HCT116 (cell line): ENCODE measurements around the gene TSPEAR. TPM values are rescaled to one million over a fixed set of nuclear protein-coding genes. Genes with fewer than 3 reads are reported as not detected.

Experiments
- ATAC-seq: fragments of 200-7000 bp; cut with Tn5 transposase; 2 replicates; pipeline ENCODE4 v1.9.1; 2020; ENCODE audit warnings: mild to moderate bottlenecking, moderate library complexity
- BruUV-seq: library from RNA; stranded (reverse); fragments of 400-500 nt; replicated peaks from 2 replicates; lab custom pipeline; 2021; lab: Mats Ljungman, UMichigan
- CTCF ChIA-PET: fragments of 300-600 bp; sonication (Branson Sonifier 250); formaldehyde crosslinking; loops from one replicate; lab custom pipeline; 2021; ENCODE audit warnings: antibody characterized with exemption; lab: Charles Lee
- POLR2A ChIA-PET: fragments of 300-600, 350-600 bp; sonication (Branson Sonifier 250); formaldehyde crosslinking; loops from one replicate; lab custom pipeline; 2021; ENCODE audit warnings: antibody characterized with exemption; lab: Charles Lee
- RAD21 ChIA-PET, 2 experiments: fragments of 300-600 bp; sonication (Branson Sonifier 250); formaldehyde crosslinking; loops; one replicate each; lab custom pipeline; 2023; ENCODE audit warnings: low total read pairs in 2 of 2; ENCODE audit not compliant: uncharacterized antibody in 2 of 2, unreplicated experiment in 2 of 2, low non-redundant PET in 1 of 2; lab: Charles Lee
- DNase-seq: peaks from one replicate; pipeline ENCODE4 v3.0.0-alpha.2; 2010; ENCODE audit warnings: low read depth, low spot score
- H2AFZ ChIP-seq: fragments of 200-600 bp; shearing (Covaris generic), sonication (generic); 2 replicates; pipeline ENCODE4 v1.6.1; 2017; ENCODE audit warnings: low read depth, mixed run types, mixed read lengths, antibody characterized with exemption, low read length; ENCODE audit not compliant: poor library complexity, severe bottlenecking
- H3K27ac ChIP-seq: 2 replicates; pipeline ENCODE4 v1.5.1; 2012; ENCODE audit warnings: low read depth, low read length
- H3K27me3 ChIP-seq: fragments of 200-600 bp; sonication (generic); 2 replicates; pipeline ENCODE4 v1.6.1; 2016; ENCODE audit warnings: mixed run types, low read length, mixed read lengths; ENCODE audit not compliant: insufficient read depth
- H3K36me3 ChIP-seq, 2 experiments: fragments of 200-500 bp in 1 of 2; fragments of 200-600 bp in 1 of 2; sonication (Bioruptor generic) in 1 of 2; sonication (generic) in 1 of 2; 2 replicates each; pipeline versions ENCODE4 v1.5.1 to v1.6.1; 2014 to 2016; ENCODE audit warnings: low read length in 2 of 2, inconsistent platforms in 1 of 2, mixed read lengths in 1 of 2, mixed run types in 1 of 2; ENCODE audit not compliant: insufficient read depth in 2 of 2, control insufficient read depth in 1 of 2
- H3K4me1 ChIP-seq, 2 experiments: fragments of 200-600 bp in 1 of 2; sonication (generic) in 1 of 2; 2 replicates each; pipeline versions ENCODE4 v1.5.1 to v1.6.1; 2012 to 2017; ENCODE audit warnings: low read length in 2 of 2, inconsistent platforms in 1 of 2, mild to moderate bottlenecking in 1 of 2, mixed read lengths in 1 of 2, mixed run types in 1 of 2, moderate library complexity in 1 of 2; ENCODE audit not compliant: insufficient read depth in 2 of 2, control insufficient read depth in 1 of 2
- H3K4me2 ChIP-seq: fragments of 200-600 bp; sonication (generic); 2 replicates; pipeline ENCODE4 v1.6.1; 2017; ENCODE audit warnings: mixed run types, low read length, mixed read lengths
- H3K4me3 ChIP-seq, 2 experiments: fragments of 200-600 bp in 1 of 2; sonication (generic) in 1 of 2; replicated peaks in 1 of 2; 2 replicates each; pipeline ENCODE4 v1.5.1; 2011 to 2016; ENCODE audit warnings: low read length in 2 of 2, control low read depth in 1 of 2, low read depth in 1 of 2, mild to moderate bottlenecking in 1 of 2, mixed read lengths in 1 of 2, mixed run types in 1 of 2
- H3K79me2 ChIP-seq: fragments of 200-600 bp; sonication (generic); 2 replicates; pipeline ENCODE4 v1.6.1; 2017; ENCODE audit warnings: mild to moderate bottlenecking, mixed run types, low read length, moderate library complexity, mixed read lengths; ENCODE audit not compliant: insufficient read depth
- H3K9ac ChIP-seq: fragments of 200-600 bp; sonication (generic); 2 replicates; pipeline ENCODE4 v1.6.1; 2016; ENCODE audit warnings: low read length, mixed read lengths
- H3K9me2 ChIP-seq: fragments of 200-600 bp; sonication (generic), shearing (Covaris generic); 2 replicates; pipeline ENCODE4 v1.6.1; 2017; ENCODE audit warnings: mixed run types, mild to moderate bottlenecking, moderate library complexity; ENCODE audit not compliant: insufficient read depth
- H3K9me3 ChIP-seq, 2 experiments: fragments of 200-500 bp in 1 of 2; fragments of 200-600 bp in 1 of 2; sonication (Bioruptor generic) in 1 of 2; sonication (generic) in 1 of 2; 2 replicates each; pipeline ENCODE4 v1.6.1; 2014 to 2017; ENCODE audit warnings: low read length in 2 of 2, mixed read lengths in 2 of 2, inconsistent platforms in 1 of 2, low read depth in 1 of 2, mild to moderate bottlenecking in 1 of 2, mixed run types in 1 of 2, moderate library complexity in 1 of 2; ENCODE audit not compliant: control insufficient read depth in 1 of 2, insufficient read depth in 1 of 2
- H4K20me1 ChIP-seq: fragments of 200-600 bp; sonication (generic), shearing (Covaris generic); 2 replicates; pipeline ENCODE4 v1.6.1; 2017; ENCODE audit warnings: mixed run types, mild to moderate bottlenecking, moderate library complexity; ENCODE audit not compliant: insufficient read depth
- CBX3 ChIP-seq: IDR thresholded peaks from 2 replicates; pipeline ENCODE4 v1.6.1; 2012; ENCODE audit warnings: low read depth
- CEBPB ChIP-seq: IDR thresholded peaks from 2 replicates; pipeline ENCODE4 v1.6.1; 2012; ENCODE audit warnings: low read depth
- ELF1 ChIP-seq: IDR thresholded peaks from 2 replicates; pipeline ENCODE4 v1.6.1; 2012; ENCODE audit warnings: low read depth, borderline replicate concordance
- EZH2 ChIP-seq: fragments of 200-600 bp; sonication (generic); IDR thresholded peaks from 2 replicates; pipeline ENCODE4 v1.6.1; 2017; ENCODE audit warnings: antibody characterized with exemption, mixed run types
- EZH2phosphoT487 ChIP-seq: fragments of 200-600 bp; IDR thresholded peaks from 2 replicates; pipeline ENCODE4 v1.6.1; 2018; ENCODE audit warnings: antibody characterized with exemption, borderline replicate concordance
- JUND ChIP-seq: IDR thresholded peaks from 2 replicates; pipeline ENCODE4 v1.6.1; 2012
- POLR2A ChIP-seq: IDR thresholded peaks from 2 replicates; pipeline ENCODE4 v1.7.0; 2011; ENCODE audit warnings: borderline replicate concordance; ENCODE audit not compliant: insufficient read depth, insufficient read length; ENCODE audit errors: extremely low read depth
- POLR2AphosphoS5 ChIP-seq: IDR thresholded peaks from 2 replicates; pipeline ENCODE4 v1.6.1; 2011; ENCODE audit warnings: mild to moderate bottlenecking, low read depth, low read length, moderate library complexity
- RAD21 ChIP-seq: IDR thresholded peaks from 2 replicates; pipeline ENCODE4 v1.6.1; 2012; ENCODE audit warnings: low read depth, mild to moderate bottlenecking
- REST ChIP-seq: IDR thresholded peaks from 2 replicates; pipeline ENCODE4 v1.6.1; 2012; ENCODE audit warnings: low read depth
- YY1 ChIP-seq: IDR thresholded peaks from 2 replicates; pipeline ENCODE4 v1.6.1; 2011; ENCODE audit warnings: low read length, low read depth, moderate library complexity, mild to moderate bottlenecking; ENCODE audit not compliant: insufficient replicate concordance; ENCODE audit errors: extremely low read depth
- ZNF274 ChIP-seq: fragments of 200-500 bp; sonication (Bioruptor generic); IDR thresholded peaks from 2 replicates; pipeline ENCODE4 v1.6.1; 2014; ENCODE audit warnings: mild to moderate bottlenecking, low read depth, low read length, inconsistent platforms
- intact Hi-C: fragments of 100-400 bp; cut with micrococcal nuclease; formaldehyde crosslinking; loops from 2 replicates; pipeline ENCODE4 v1.10.0; 2022
- total RNA-seq: library from RNA; stranded (reverse); gene quantifications from one replicate; pipeline ENCODE4 v1.2.1, GENCODE V29; 2021; ENCODE audit not compliant: unreplicated experiment
- TF ChIP-seq, protein P1 (sequence below): IDR thresholded peaks from 2 replicates; pipeline ENCODE4 v1.6.1; 2012
- TF ChIP-seq, protein P2 (sequence below): IDR thresholded peaks from 2 replicates; pipeline ENCODE4 v1.6.1; 2011; ENCODE audit warnings: mild to moderate bottlenecking, low read length, moderate library complexity; ENCODE audit not compliant: insufficient replicate concordance; ENCODE audit errors: extremely low read depth

The TSPEAR gene
- total RNA-seq, 1 experiment from 2014 or later = not detected

DNA sequence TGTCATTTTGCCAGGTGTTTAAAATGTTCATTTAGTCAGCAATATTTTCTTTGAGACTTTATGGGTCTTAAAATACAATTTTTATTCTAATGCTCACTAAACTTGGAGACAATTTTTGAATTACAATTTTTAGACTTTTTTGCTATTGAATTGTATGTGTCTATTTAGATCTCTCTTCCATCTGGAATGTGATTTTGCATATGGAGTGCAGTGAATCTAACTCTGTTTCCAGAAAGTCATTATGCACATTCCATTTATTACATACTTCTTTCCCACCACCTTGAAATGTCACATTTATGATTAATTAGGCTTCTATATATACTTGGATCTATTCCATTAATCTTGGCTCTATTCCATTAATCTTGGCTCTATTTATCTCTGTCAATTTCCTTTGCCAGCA lies 5.6 kb upstream of the TSPEAR start:
- H3K4me3 ChIP-seq = no peak overlapping the region
- intact Hi-C loops = no loop called here
- RAD21 ChIA-PET = no interaction called here
- H4K20me1 ChIP-seq = no peaks in the 10 kb centered on the region
- no peaks in the 10 kb centered on the region for H3K9me2 ChIP-seq
- no peak overlapping the region for H2AFZ ChIP-seq
- no peak overlapping the region for H3K9ac ChIP-seq
- DNase-seq = no peak
- no peaks in the 10 kb centered on the region for H3K36me3 ChIP-seq
- H3K79me2 ChIP-seq = no peaks in the 10 kb centered on the region
- BruUV-seq = no TSS peak
- no peaks in the 10 kb centered on the region for H3K9me3 ChIP-seq
- H3K27me3 ChIP-seq = peaks cover 23% of the 10 kb centered on the region; the same call in 1 of the 2 replicates
- no peak for ATAC-seq
- H3K27ac ChIP-seq = no peak overlapping the region
- no peaks in the 10 kb centered on the region for H3K4me1 ChIP-seq
- H3K4me2 ChIP-seq = no peak overlapping the region
- POLR2A ChIA-PET = no interaction called here
- TF ChIP-seq RAD21 (no peak), POLR2A (no peak), CBX3 (no peak), CEBPB (no peak), EZH2 (no peak), POLR2AphosphoS5 (no peak), ELF1 (no peak), ZNF274 (no peak), JUND (no peak), REST (no peak), EZH2phosphoT487 (no peak), YY1 (no peak)
- TF ChIP-seq, protein P1, sequence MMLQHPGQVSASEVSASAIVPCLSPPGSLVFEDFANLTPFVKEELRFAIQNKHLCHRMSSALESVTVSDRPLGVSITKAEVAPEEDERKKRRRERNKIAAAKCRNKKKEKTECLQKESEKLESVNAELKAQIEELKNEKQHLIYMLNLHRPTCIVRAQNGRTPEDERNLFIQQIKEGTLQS = no peak
- TF ChIP-seq, protein P2, sequence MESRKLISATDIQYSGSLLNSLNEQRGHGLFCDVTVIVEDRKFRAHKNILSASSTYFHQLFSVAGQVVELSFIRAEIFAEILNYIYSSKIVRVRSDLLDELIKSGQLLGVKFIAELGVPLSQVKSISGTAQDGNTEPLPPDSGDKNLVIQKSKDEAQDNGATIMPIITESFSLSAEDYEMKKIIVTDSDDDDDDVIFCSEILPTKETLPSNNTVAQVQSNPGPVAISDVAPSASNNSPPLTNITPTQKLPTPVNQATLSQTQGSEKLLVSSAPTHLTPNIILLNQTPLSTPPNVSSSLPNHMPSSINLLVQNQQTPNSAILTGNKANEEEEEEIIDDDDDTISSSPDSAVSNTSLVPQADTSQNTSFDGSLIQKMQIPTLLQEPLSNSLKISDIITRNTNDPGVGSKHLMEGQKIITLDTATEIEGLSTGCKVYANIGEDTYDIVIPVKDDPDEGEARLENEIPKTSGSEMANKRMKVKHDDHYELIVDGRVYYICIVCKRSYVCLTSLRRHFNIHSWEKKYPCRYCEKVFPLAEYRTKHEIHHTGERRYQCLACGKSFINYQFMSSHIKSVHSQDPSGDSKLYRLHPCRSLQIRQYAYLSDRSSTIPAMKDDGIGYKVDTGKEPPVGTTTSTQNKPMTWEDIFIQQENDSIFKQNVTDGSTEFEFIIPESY = no peak
- CTCF ChIA-PET = no interaction called here
